Ascending aorta (tissue), 2 donors: ENCODE data around the gene SMTNL2. TPM values are rescaled to one million over a fixed set of nuclear protein-coding genes. Genes with fewer than 3 reads are reported as not detected.

Experiments used
- DNase-seq, 2 donors: peaks; one replicate each; pipeline ENCODE4 v3.0.0-alpha.2; 2019; ENCODE audit warnings: low spot score in 2 of 2
- H3K27ac ChIP-seq, 2 donors: fragments of 200-600 bp; sonication (generic); one replicate each; pipeline ENCODE4 v1.5.1; 2016 to 2017; ENCODE audit warnings: mild to moderate bottlenecking in 1 of 2
- H3K27me3 ChIP-seq: fragments of 200-600 bp; sonication (generic); one replicate; pipeline ENCODE4 v1.5.1; 2017
- H3K36me3 ChIP-seq, 2 donors: fragments of 200-600 bp; sonication (generic); one replicate each; pipeline ENCODE4 v1.5.1; 2016
- H3K4me1 ChIP-seq, 2 donors: fragments of 200-600 bp; sonication (generic); one replicate each; pipeline ENCODE4 v1.5.1; 2016 to 2017; ENCODE audit warnings: mild to moderate bottlenecking in 1 of 2
- H3K4me3 ChIP-seq, 2 donors: fragments of 200-600 bp; sonication (generic); one replicate each; pipeline ENCODE4 v1.5.1; 2016 to 2017; ENCODE audit warnings: mild to moderate bottlenecking in 1 of 2
- H3K9me3 ChIP-seq, 2 donors: fragments of 200-600 bp; sonication (generic); one replicate each; pipeline ENCODE4 v1.5.1; 2016
- CTCF ChIP-seq, 3 experiments: fragments of 200-600 bp in 2 of 3; fragments of 450-650 bp in 1 of 3; sonication (generic) in 2 of 3; IDR thresholded peaks; one replicate each; pipeline ENCODE4 v1.5.1; 2016 to 2019; ENCODE audit warnings: antibody characterized with exemption in 3 of 3, mild to moderate bottlenecking in 1 of 3, moderate library complexity in 1 of 3
- intact Hi-C: fragments of 100-400 bp; cut with DNase I; formaldehyde crosslinking; loops from one replicate; pipeline ENCODE4 v1.15.1; 2023
- total RNA-seq: library from RNA; depleted of rRNA; stranded (reverse); fragments of >200 nt; gene quantifications from one replicate; pipeline ENCODE4 v1.1.0, GENCODE V29; 2016

SMTNL2 gene
- total RNA-seq, 1 donor from 2014 or later = 15.6 TPM

GRCh38 chr17:4616476-4616875 is 32.1 kb downstream of the SMTNL2 start:
- Histone ChIP-seq H3K4me1 (no peaks in the 10 kb centered on the region), H3K36me3 (no peaks in the 10 kb centered on the region), H3K27me3 (no peaks in the 10 kb centered on the region), H3K9me3 (no peaks in the 10 kb centered on the region), H3K27ac (no peak overlapping the region), H3K4me3 (no peak overlapping the region)
- TF ChIP-seq CTCF (IDR thresholded peaks at IDR 0.05) = no peak
- DNase-seq = no peak
- intact Hi-C loops = no loop called here

- intact Hi-C loops = no loop called here
- H3K4me3 ChIP-seq = no peak overlapping the region
- no peaks in the 10 kb centered on the region for H3K4me1 ChIP-seq
- H3K9me3 ChIP-seq = no peaks in the 10 kb centered on the region
- no peak for DNase-seq
- TF ChIP-seq CTCF (IDR thresholded peaks at IDR 0.05) = no peak
- H3K27ac ChIP-seq = no peak overlapping the region
- H3K27me3 ChIP-seq = no peaks in the 10 kb centered on the region
- no peaks in the 10 kb centered on the region for H3K36me3 ChIP-seq
Measured at GRCh38 chr17:4617090-4617489, 32.8 kb downstream of the SMTNL2 start.

GRCh38 chr17:4617590-4618351 is 33.4 kb downstream of the SMTNL2 start:
- no peaks in the 10 kb centered on the region for H3K4me1 ChIP-seq
- H3K27ac ChIP-seq = no peak overlapping the region
- no peak for TF ChIP-seq CTCF (IDR thresholded peaks at IDR 0.05)
- no peak overlapping the region for H3K4me3 ChIP-seq
- no peaks in the 10 kb centered on the region for H3K36me3 ChIP-seq
- no peaks in the 10 kb centered on the region for H3K9me3 ChIP-seq
- DNase-seq = no peak
- intact Hi-C loops = no loop called here
- H3K27me3 ChIP-seq = no peaks in the 10 kb centered on the region

- H3K27ac ChIP-seq = no peak overlapping the region
- no peak overlapping the region for H3K4me3 ChIP-seq
- H3K27me3 ChIP-seq = no peaks in the 10 kb centered on the region
- no peaks in the 10 kb centered on the region for H3K36me3 ChIP-seq
- H3K4me1 ChIP-seq = peaks cover 0 to 1% of the 10 kb centered on the region in 2 donors
- no peak for TF ChIP-seq CTCF (IDR thresholded peaks at IDR 0.05)
- no peaks in the 10 kb centered on the region for H3K9me3 ChIP-seq
- intact Hi-C loops = no loop called here
- no peak for DNase-seq
Measured at GRCh38 chr17:4620531-4621101, 36.3 kb downstream of the SMTNL2 start.

- no peaks in the 10 kb centered on the region for H3K36me3 ChIP-seq
- no peak overlapping the region for H3K4me3 ChIP-seq
- H3K27me3 ChIP-seq = no peaks in the 10 kb centered on the region
- no peak overlapping the region for H3K27ac ChIP-seq
- intact Hi-C loops = no loop called here
- H3K9me3 ChIP-seq = no peaks in the 10 kb centered on the region
- no peak for DNase-seq
- no peak for TF ChIP-seq CTCF (IDR thresholded peaks at IDR 0.05)
- peaks cover 0 to 4% of the 10 kb centered on the region in 2 donors for H3K4me1 ChIP-seq
Measured at GRCh38 chr17:4622375-4622774, 38.0 kb downstream of the SMTNL2 start.
